ENCODE measurements around the gene OTOP2.

Gene OTOP2

DNA sequence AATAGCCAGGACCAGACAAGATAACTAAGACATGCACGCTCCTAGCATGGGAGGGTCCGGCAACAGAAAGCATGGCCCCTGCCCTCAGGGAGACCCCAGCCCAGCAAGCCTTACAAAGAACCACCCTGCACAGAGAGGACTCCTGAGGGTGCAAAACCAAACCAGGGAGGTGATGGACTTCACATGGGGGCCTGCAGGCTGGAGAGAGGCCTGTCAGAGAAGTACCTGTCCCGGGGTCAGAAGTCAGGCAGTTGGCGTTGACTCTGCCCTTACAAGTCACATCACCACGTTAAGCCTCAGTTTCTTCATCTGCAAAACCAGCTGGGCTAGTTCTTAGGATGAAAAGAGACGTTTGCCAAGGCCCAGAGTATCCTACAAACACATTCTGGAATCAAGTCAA is 4.7 kb downstream of the OTOP2 start:
- H3K4me3 ChIP-seq (ENCODE audit: low read length): no peak overlapping the region
- TF ChIP-seq ZNF274 (IDR thresholded peaks at IDR 0.05; ENCODE audit: low read depth, low read length): no peak

DNA sequence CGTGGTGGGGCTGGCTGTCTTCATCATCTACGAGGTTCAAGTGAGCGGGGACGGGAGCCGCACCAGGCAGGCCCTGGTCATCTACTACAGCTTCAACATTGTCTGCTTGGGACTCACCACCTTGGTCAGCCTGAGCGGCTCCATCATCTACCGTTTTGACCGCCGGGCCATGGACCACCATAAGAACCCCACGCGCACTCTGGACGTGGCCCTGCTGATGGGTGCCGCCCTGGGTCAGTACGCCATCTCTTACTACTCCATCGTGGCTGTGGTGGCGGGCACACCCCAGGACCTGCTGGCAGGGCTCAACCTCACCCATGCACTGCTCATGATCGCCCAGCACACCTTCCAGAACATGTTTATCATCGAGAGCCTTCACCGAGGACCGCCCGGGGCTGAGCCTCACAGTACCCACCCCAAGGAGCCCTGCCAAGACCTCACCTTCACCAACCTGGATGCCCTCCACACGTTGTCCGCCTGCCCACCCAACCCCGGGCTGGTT is 6.5 kb downstream of the OTOP2 start:
- TF ChIP-seq ZNF274 (IDR thresholded peaks at IDR 0.05; ENCODE audit: low read depth, low read length): no peak

DNA sequence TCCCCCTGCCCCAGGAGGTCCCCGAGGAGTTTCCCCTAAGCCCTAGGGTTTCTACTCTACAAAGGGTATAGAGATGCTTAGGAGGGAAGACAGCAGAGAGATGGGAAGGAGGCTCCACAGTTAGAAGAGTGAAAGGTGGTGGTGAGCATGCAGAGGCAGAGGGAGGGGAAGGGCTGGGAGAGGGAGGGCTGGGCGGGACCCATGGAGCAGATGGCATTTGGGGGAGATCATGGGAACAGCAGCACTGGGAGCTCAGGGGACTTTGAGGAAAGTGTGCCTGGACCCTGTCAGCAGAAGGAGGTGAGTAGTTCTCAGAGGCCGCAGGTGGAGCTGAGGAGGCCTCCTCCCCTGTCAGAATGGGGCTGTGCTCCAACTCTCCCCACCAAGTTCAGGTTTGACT is 11.0 kb downstream of the OTOP2 start:
- no peak overlapping the region for H3K4me3 ChIP-seq (ENCODE audit: low read length)
- TF ChIP-seq ZNF274 (IDR thresholded peaks at IDR 0.05; ENCODE audit: low read depth, low read length): no peak

More for the DNA sequence above, 6.5 kb downstream of the OTOP2 start:
- H3K4me3 ChIP-seq (ENCODE audit: low read length): no peak overlapping the region

DNA sequence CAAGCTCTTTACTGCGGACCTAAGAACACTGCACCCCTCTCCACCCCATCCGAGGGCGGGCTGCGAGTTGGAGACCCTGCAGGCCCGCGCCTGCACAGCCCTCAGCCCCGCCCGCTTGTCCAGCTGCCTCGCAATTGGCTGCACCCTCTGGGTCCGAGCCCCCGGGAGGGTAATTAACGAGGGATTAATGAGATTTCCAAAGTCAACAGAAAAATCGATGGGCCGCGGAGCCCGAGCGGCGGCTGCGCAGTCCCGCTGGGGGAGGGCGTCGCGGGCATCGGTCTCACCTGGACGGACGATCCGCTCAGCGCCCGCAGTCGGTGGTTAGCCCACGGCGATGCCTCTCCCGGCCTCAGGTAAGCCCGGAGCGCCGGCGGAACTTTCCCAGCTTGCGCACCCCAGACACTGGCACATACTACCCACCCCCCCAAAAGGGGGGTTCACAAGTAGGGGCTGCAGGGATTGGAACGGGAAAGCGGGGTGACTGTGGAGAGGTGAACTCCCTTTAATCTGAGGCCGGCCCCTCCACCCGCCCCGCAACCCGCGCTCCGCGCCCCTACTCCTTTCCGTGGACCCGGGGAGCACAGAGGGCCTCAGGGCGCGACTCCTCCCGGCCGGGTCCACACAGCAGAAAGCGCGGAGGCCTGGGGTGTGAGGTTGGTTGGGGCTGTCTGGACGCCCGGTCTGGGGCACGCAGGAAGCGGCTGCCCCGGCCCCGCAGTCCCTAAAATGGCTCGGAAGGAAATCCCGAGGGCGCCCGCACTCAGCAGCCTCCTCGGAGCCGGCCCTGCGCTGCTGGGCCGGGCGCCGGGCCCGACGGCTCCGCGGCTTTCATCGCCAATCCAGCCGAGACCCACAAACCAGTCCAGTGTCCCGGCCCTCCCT is 11.8 kb downstream of the OTOP2 start, which contains the start of gene OTOP3:
TSS of gene OTOP3 (plus strand) at position 314 of the 885 bp plus-strand sequence. CDS start at position 338, 24 bp downstream.
- no peak for TF ChIP-seq ZNF274 (IDR thresholded peaks at IDR 0.05; ENCODE audit: low read depth, low read length)

DNA sequence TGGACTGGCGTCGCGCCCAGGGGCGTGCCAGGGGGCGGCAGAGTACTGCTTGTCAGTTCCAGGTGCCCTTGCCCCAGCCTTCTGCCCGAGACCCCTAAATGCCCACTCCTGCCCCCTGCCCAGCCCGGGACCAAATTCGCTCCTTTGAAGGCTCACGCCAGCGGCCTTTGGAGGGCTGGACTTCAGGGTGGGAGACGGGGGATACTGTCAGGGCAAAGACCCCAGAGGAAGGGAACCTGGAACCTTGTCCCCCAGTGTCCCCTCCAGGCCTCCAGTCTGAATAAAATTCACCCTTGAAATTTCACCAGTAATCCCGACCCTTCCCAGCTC is 12.4 kb downstream of the OTOP2 start:
- TF ChIP-seq ZNF274 (IDR thresholded peaks at IDR 0.05; ENCODE audit: low read depth, low read length): no peak

More for the DNA sequence above, 11.8 kb downstream of the OTOP2 start, which contains the start of gene OTOP3:
- no peak within 1 kb of the TSS for H3K4me3 ChIP-seq (ENCODE audit: low read length)

DNA sequence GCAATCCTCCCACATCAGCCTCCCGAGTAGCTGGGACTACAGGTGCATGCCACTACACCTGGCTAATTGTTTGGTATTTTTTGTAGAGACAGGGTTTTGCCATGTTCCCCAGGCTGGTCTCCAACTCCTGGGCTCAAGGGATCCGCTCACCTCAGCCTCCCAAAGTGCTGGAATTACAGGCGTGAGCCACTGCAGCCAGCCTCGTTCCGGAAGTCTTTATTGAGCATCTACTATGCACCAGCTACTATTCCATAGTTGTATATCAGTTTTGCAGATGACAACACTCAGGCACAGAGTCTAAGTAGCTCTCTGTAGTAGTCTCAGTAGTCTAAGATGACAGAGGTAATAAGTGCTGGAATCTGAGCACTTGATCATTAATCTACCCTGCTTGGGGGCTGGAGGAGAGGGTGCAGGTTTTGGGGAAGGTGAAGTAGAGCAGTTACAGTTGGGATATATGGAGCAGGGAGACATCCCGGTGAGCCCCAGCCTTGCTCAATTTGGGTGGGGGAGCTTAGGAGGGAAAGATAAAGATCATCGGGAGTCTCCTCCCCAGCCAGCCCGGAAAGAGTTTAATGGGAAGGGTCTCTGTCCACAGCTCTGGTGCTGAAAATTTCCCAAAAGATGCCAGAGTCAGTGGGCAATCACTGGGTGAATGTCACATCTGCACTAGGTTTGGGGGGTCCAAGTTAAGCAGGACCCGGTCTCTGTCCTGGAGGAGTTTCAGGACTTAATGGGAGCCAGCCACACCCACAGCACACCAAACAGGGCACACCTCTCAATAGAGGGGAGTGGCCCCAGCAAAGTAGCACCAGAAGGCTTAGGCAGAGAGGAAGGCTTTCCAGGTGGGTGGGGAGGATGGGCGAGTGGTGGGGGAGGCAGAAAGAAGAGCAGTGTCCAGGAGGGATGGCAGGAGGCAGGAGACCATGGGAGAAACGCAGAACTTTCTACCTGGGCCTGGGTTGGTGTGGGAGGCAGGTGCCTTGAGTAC is 13.3 kb downstream of the OTOP2 start:
- no peak for TF ChIP-seq ZNF274 (IDR thresholded peaks at IDR 0.05; ENCODE audit: low read depth, low read length)
- H3K4me3 ChIP-seq (ENCODE audit: low read length): no peak overlapping the region

More for the DNA sequence above, 12.4 kb downstream of the OTOP2 start:
- no peak overlapping the region for H3K4me3 ChIP-seq (ENCODE audit: low read length)

DNA sequence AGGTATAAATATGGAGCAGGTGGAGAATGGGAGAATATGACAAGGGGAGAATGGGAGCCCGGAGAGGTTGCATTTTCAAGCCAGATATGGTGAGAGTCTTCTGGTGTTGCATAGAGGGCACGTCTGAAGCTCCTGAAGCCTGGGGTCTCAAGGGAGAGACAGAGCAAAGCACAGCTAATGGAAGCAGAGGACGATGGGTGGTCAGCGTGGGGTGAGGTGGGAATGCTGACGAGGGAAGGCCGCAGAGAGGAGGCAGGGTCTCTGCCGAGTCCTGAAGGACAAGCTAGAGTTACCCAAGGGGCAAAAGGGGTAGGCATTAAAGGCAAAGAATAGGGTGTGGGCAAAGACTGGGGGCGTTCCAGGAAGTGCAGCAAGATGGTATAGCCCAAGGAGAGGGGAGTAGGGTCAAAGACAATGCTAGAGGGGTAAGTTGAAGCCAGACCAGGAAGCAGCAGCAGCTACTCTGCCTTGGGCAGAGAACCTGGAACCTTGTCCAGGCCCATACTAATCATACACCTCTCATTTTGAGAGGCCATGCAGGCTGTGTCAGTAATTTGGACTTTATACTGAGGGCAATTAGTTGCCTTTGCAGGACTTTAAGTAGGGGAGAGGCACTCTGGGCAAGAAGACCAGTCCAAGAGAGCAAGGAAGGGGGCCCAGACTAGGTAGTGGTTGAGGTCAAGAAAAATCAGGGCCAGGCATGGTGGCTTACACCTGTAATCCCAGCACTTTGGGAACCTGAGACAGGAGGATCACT is 14.3 kb downstream of the OTOP2 start:
- no peak for TF ChIP-seq ZNF274 (IDR thresholded peaks at IDR 0.05; ENCODE audit: low read depth, low read length)
- H3K4me3 ChIP-seq (ENCODE audit: low read length): no peak overlapping the region

DNA sequence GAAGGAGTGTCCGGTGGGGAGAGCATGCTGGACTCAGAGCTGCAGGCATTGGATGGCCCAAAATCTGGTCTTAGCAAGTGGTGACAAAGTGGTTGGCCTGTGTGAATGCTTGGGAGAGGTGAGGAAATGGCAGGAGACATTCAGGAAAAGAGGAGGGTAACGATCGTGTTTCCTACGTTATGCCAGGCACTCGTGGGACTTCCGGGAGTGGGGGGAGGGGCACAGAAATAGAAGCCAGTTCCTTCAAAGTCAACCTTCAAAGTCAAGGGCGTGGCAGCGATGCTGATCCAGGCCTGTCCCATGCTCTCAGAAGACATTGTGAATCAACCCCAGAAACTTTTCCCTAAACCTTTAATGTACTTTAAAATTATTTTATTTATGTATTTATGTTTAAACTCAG is 15.5 kb downstream of the OTOP2 start:
- no peak for TF ChIP-seq ZNF274 (IDR thresholded peaks at IDR 0.05; ENCODE audit: low read depth, low read length)
- no peak overlapping the region for H3K4me3 ChIP-seq (ENCODE audit: low read length)

DNA sequence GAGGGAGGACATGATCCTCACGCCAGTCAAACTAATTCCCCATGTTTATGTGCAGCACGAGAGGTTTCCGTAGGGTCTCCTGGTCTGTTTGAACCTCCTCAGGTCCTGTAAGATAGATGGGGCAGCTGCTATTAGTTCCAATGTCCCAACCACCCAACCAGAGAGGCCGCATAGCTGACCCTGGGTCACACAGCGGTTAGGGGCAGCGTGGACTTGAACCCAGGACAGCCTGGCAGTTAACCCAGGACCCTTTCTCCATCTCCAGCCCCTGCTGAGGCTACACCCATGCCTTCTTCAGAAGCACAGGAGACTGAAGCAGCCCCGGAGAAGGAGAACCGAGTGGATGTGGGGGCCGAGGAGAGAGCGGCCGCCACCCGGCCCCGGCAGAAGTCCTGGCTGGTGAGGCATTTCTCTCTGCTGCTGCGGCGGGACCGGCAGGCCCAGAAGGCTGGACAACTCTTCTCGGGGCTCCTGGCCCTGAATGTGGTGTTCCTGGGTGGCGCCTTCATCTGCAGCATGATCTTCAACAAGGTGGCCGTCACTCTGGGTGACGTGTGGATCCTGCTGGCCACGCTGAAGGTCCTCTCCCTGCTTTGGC is 17.2 kb downstream of the OTOP2 start:
- TF ChIP-seq ZNF274 (IDR thresholded peaks at IDR 0.05; ENCODE audit: low read depth, low read length): no peak
- H3K4me3 ChIP-seq (ENCODE audit: low read length): no peak overlapping the region

DNA sequence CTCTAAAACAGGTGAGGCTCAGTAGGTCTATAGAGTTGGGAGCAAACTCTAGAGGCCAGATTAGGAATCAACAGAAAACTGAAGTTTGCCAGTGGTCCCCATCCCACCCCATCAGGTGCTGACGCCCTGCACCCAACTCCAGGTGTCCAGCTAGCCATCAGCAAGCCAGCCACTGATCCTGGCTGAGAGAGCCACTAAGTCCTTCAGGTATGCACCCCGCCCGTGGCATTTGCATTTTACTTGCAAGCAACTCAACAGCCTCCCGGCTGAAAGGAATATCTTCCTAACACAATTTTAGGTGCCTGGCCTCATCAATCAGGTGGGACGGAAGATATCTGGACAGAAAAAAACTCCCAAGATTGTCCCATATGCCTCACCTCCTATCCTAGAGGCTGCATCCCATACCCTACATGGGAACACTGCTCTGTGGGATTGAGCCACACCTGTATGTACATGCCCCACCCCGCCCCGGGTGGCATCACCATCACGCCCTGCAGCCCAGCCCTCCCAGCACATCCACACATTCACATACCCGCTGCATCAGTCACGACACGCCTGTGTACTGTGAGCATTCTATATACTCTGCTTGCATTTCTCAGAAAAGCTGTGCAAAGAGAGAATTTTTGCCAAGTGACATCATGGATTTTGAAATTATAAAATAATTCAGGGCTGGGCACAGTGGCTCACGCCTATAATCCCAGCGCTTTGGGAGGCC is 19.9 kb downstream of the OTOP2 start:
- H3K4me3 ChIP-seq (ENCODE audit: low read length): no peak overlapping the region

DNA sequence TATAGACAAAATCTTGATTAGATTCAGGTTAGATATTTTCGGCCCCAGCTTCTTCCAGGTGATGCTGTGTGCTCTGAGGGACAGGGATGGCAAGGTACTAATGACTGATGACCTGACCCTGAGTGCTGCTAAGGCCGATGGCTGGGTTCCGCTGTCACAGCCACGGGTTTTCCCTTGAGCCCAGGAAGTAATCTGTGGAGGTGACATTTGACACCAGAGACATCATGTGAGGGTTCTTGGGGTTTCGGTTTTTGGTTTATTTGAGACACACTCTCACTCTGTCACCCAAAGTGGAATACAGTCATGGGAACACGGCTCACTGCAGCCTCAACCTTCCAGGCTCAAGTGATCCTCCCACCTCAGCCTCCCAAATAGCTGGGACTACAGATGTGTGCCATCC is 21.5 kb downstream of the OTOP2 start:
- no peak overlapping the region for H3K4me3 ChIP-seq (ENCODE audit: low read length)
- TF ChIP-seq ZNF274 (IDR thresholded peaks at IDR 0.05; ENCODE audit: low read depth, low read length): no peak

More for the DNA sequence above, 19.9 kb downstream of the OTOP2 start:
- TF ChIP-seq ZNF274 (IDR thresholded peaks at IDR 0.05; ENCODE audit: low read depth, low read length): no peak

DNA sequence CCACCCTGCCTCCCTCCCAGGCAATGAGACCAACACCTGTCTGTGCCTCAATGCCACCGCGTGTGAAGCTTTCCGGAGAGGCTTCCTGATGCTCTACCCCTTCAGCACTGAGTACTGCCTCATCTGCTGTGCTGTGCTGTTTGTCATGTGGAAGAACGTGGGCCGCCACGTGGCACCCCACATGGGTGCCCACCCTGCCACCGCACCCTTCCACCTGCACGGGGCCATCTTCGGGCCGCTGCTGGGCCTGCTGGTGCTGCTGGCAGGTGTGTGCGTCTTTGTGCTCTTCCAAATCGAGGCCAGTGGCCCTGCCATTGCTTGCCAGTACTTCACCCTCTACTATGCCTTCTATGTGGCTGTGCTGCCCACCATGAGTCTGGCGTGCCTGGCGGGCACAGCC is 22.6 kb downstream of the OTOP2 start:
- TF ChIP-seq ZNF274 (IDR thresholded peaks at IDR 0.05; ENCODE audit: low read depth, low read length): no peak
- H3K4me3 ChIP-seq (ENCODE audit: low read length): no peak overlapping the region

All from GM08714 (cell line).